ENCODE measurements around the gene TNK2. TPM values are rescaled to one million over a fixed set of nuclear protein-coding genes. Genes with fewer than 3 reads are reported as not detected.

TNK2 gene
- total and polyA plus RNA-seq, 2 of the 8 experiments (the other 6 are each of a cell fraction or from before 2014, with no cell fraction given): 10.4 to 33.9 TPM

- no peak overlapping the region for H3K56ac ChIP-seq (replicated peaks; ENCODE audit: insufficient read length, low read depth, low read length)
- peaks cover 0 to 17% of the 10 kb centered on the region in 2 experiments for H4K20me1 ChIP-seq (replicated peaks in 1 of 2; ENCODE audit: control insufficient read depth in 1 of 2, insufficient read depth in 2 of 2, low read length in 2 of 2)
- H3K9ac ChIP-seq (replicated peaks in 1 of 4; ENCODE audit: extremely low read depth in 1 of 4, low read depth in 3 of 4, low read length in 3 of 4): 0 out of 7 replicates have a peak overlapping the region, but pooled peaks of 1 of the 4 experiments have one; percentile 4
- TF ChIP-seq TAF1 (IDR thresholded peaks at IDR 0.05; ENCODE audit: low read depth, low read length): no peak
- TF ChIP-seq CHD1 (IDR thresholded peaks at IDR 0.05; ENCODE audit: low read depth, low read length): no peak
- TF ChIP-seq JUND (IDR thresholded peaks at IDR 0.05; ENCODE audit: low read length): no peak
- TF ChIP-seq, protein P1, sequence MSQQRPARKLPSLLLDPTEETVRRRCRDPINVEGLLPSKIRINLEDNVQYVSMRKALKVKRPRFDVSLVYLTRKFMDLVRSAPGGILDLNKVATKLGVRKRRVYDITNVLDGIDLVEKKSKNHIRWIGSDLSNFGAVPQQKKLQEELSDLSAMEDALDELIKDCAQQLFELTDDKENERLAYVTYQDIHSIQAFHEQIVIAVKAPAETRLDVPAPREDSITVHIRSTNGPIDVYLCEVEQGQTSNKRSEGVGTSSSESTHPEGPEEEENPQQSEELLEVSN (IDR thresholded peaks at IDR 0.05): no peak
- no peak for TF ChIP-seq MAX (IDR thresholded peaks at IDR 0.05)
- no peak for TF ChIP-seq RBBP5 (IDR thresholded peaks at IDR 0.05; ENCODE audit: borderline replicate concordance, low read depth, low read length)
- no peak for TF ChIP-seq SUZ12 (IDR thresholded peaks at IDR 0.05; ENCODE audit: low read length)
- no peak for TF ChIP-seq KDM5A (IDR thresholded peaks at IDR 0.05; ENCODE audit: low read length)
- no peak for TF ChIP-seq BRCA1 (IDR thresholded peaks at IDR 0.05; ENCODE audit: low read depth, low read length)
- TF ChIP-seq TAF7 (optimal IDR thresholded peaks at IDR 0.05; ENCODE audit: borderline replicate concordance, low read depth, low read length): no peak
These were observed 7.7 kb downstream of the TNK2 start for GRCh38 chr3:195900436-195901355.

More at GRCh38 chr3:195900436-195901355, 7.7 kb downstream of the TNK2 start:
- Histone ChIP-seq H2BK20ac (ENCODE audit: low read length) (no peak overlapping the region), H3K23ac (ENCODE audit: insufficient read length) (no peak overlapping the region), H3K4me2 (ENCODE audit: insufficient read depth in 1 of 2, low read depth in 2 of 2, low read length in 2 of 2) (no peak overlapping the region), H3K4me3 (ENCODE audit: extremely low read depth in 1 of 4, insufficient read depth in 2 of 4, low read depth in 3 of 4, low read length in 4 of 4) (no peak overlapping the region), H3K79me2 (ENCODE audit: control insufficient read depth in 1 of 2, insufficient read depth in 2 of 2, low read length in 2 of 2) (peaks cover 0 to 19% of the 10 kb centered on the region in 2 experiments; a peak in 2 of 4 replicates), H2BK12ac (ENCODE audit: low read depth, low read length) (no peak overlapping the region), H3K36me3 (ENCODE audit: control insufficient read depth in 2 of 4, insufficient read depth in 4 of 4, low read length in 3 of 4) (no peaks in the 10 kb centered on the region), H2BK5ac (ENCODE audit: low read depth, low read length) (no peak overlapping the region), H3K9me3 (ENCODE audit: insufficient read depth in 2 of 2, low read depth in 1 of 2, low read length in 1 of 2) (no peaks in the 10 kb centered on the region), H3K4me1 (replicated peaks in 1 of 4; ENCODE audit: control insufficient read depth in 3 of 4, insufficient read depth in 4 of 4, low read length in 3 of 4) (peaks cover 0 to 12% (median 3%) of the 10 kb centered on the region in 4 experiments; a peak in 6 of 7 replicates), H3K18ac (ENCODE audit: extremely low read depth, low read length) (no peak overlapping the region), H3K27ac (ENCODE audit: low read depth, low read length) (no peak overlapping the region), H4K5ac (ENCODE audit: insufficient read length, low read depth, low read length) (no peak overlapping the region), H2AFZ (ENCODE audit: low read length) (no peak overlapping the region), H3K79me1 (ENCODE audit: low read depth, low read length) (peaks cover 10% of the 10 kb centered on the region), H3K14ac (ENCODE audit: insufficient read length) (no peak overlapping the region), H3K4ac (replicated peaks; ENCODE audit: insufficient read length, low read depth, low read length) (no peak overlapping the region), H4K91ac (replicated peaks; ENCODE audit: insufficient read length, low read length) (no peak overlapping the region), H3K27me3 (replicated peaks in 1 of 4; ENCODE audit: control insufficient read depth in 3 of 4, extremely low read depth in 1 of 4, insufficient read depth in 3 of 4, low read length in 3 of 4) (no peaks in the 10 kb centered on the region), H2AK5ac (ENCODE audit: low read depth, low read length) (no peak overlapping the region; the same call in 1 of the 2 replicates), H3K23me2 (ENCODE audit: low read depth, low read length) (peaks cover 4% of the 10 kb centered on the region; the same call in 1 of the 2 replicates), H4K8ac (ENCODE audit: extremely low read depth, insufficient read depth, low read length) (0 out of 2 replicates have a peak overlapping the region, but pooled peaks have one; percentile 25), H2BK15ac (ENCODE audit: low read length) (no peak overlapping the region), H2BK120ac (replicated peaks; ENCODE audit: low read depth, low read length) (no peak overlapping the region)
- POLR2A ChIA-PET (ENCODE audit: partially characterized antibody): interaction anchor here (2.5 kb wide), 1 partner anchor 11 kb away, joined by 11 read pairs; no protein-coding TSS in a partner anchor
- FAIRE-seq: no peak
- no peak for DNase-seq (ENCODE audit: low read depth in 1 of 2, low spot score in 2 of 2)
- 87% methylated on average over 23 of the region's 23 CpGs; no CpG with 5 or more reads in 1 of the 2 experiments for WGBS, 2 experiments (ENCODE audit: extremely low coverage in 1 of 2, insufficient coverage in 1 of 2, insufficient read length in 1 of 2, insufficient replicate concordance in 2 of 2, low coverage in 1 of 2, low lambda C conversion rate in 2 of 2, missing lambda C conversion rate in 1 of 2)
- CTCF ChIA-PET (ENCODE audit: partially characterized antibody): interaction anchor here (0.7 to 23.1 kb wide), 10 partner anchors 8 to 153 kb away, joined by 3 to 499 read pairs (median 4); no protein-coding TSS in a partner anchor
